Right cardiac atrium (tissue), 5 donors: Measurements from ENCODE around the gene TRIM71. TPM values are rescaled to one million over a fixed set of nuclear protein-coding genes. Genes with fewer than 3 reads are reported as not detected.

Experiments used
- ATAC-seq, 2 donors: fragments of 200-7000 bp; cut with Tn5 transposase; one replicate each; pipeline versions ENCODE4 v1.8.0 to v1.9.1; 2020; ENCODE audit warnings: moderate library complexity in 2 of 2, mild to moderate bottlenecking in 1 of 2
- DNase-seq, 3 donors: peaks; one replicate each; pipeline ENCODE4 v3.0.0-alpha.2; 2020
- H3K27ac ChIP-seq: one replicate; pipeline ENCODE4 v1.5.1; 2013; ENCODE audit warnings: mild to moderate bottlenecking, low read length, control low read depth, moderate library complexity
- H3K27me3 ChIP-seq: one replicate; pipeline ENCODE4 v1.6.1; 2013; ENCODE audit not compliant: control insufficient read depth, insufficient read depth
- H3K4me1 ChIP-seq: one replicate; pipeline ENCODE4 v1.6.1; 2013; ENCODE audit warnings: low read length; ENCODE audit not compliant: control insufficient read depth, insufficient read depth
- H3K4me3 ChIP-seq: one replicate; pipeline ENCODE4 v1.5.1; 2013; ENCODE audit warnings: low read length, control low read depth
- H3K9me3 ChIP-seq: one replicate; pipeline ENCODE4 v1.6.1; 2013; ENCODE audit warnings: low read length; ENCODE audit not compliant: control insufficient read depth
- WGBS: extraction: QIAGEN DNeasy Blood & Tissue Kit; methylation state at CpG from one replicate; pipeline ENCODE4 v1.1.7; 2013; 5-methylcytosine and 5-hydroxymethylcytosine counted together
- intact Hi-C, 4 donors: fragments of 100-400 bp; cut with DNase I; formaldehyde crosslinking; loops; one replicate each; pipeline versions ENCODE4 v1.11.0 to v1.14.0; 2022 to 2023
- polyA plus RNA-seq: library from polyadenylated mRNA; stranded (reverse); fragments of 200-250 nt; gene quantifications from one replicate; pipeline ENCODE4 v1.2.3, GENCODE V29; 2013
- total RNA-seq, 4 donors: library from RNA; stranded (reverse); fragmentation: NEBNext Ultra II Directional; extraction: Animal tissue kit (Norgen Biotek cat#: 25700); gene quantifications; one replicate each; pipeline ENCODE4 v1.2.1, GENCODE V29; 2021
- donor health status: healthy with polysubstance abuse.
- donor health status: DM: no; HTN: yes; CAD: no.
- donor health status: DM: no; HTN: no; CAD: no.
- donor health status: DM: no; HTN: yes; CAD: no; lungs with severe emphysema.
- donor health status: DM: yes; HTN: yes; CAD: no.

TRIM71 gene
- total and polyA plus RNA-seq, 5 donors: not detected

GRCh38 chr3:32946973-32947788 is 129.4 kb downstream of the TRIM71 start:
- no peak for ATAC-seq
- no peaks in the 10 kb centered on the region for H3K4me1 ChIP-seq

More at GRCh38 chr3:32946973-32947788, 129.4 kb downstream of the TRIM71 start:
- Histone ChIP-seq H3K27ac (no peak overlapping the region), H3K27me3 (no peaks in the 10 kb centered on the region), H3K9me3 (no peaks in the 10 kb centered on the region), H3K4me3 (no peak overlapping the region)
- 80% methylated on average over 5 of the region's 5 CpGs for WGBS
- no peak for DNase-seq
- intact Hi-C loops: loop anchor here in 1 of 4 donors (10.0 kb wide), 1 partner anchor 128 kb away; no protein-coding TSS in a partner anchor

Other genes starting within 250 kb of the TRIM71 start
- 10 to 100 TPM; 41.2 to 48.5 (median 46.1) TPM for gene DYNC1LI1, start 247.1 kb upstream of the TRIM71 start, total RNA-seq
- 42.6 TPM for gene DYNC1LI1, start 247.1 kb upstream of the TRIM71 start, polyA plus RNA-seq
- gene CNOT10, start 132.8 kb upstream of the TRIM71 start, total RNA-seq: 10 to 100 TPM; 15.9 to 20.7 (median 16.0) TPM
- gene CNOT10, start 132.8 kb upstream of the TRIM71 start, polyA plus RNA-seq: 7.9 TPM
- under 1 TPM in 2 of 4 donors, not detected in 2; 0.12 to 0.25 TPM for gene CCR4, start 133.6 kb downstream of the TRIM71 start, total RNA-seq
- 0.05 TPM for gene CCR4, start 133.6 kb downstream of the TRIM71 start, polyA plus RNA-seq